ENCODE results near the gene MAPK8IP3.

The MAPK8IP3 gene

DNA sequence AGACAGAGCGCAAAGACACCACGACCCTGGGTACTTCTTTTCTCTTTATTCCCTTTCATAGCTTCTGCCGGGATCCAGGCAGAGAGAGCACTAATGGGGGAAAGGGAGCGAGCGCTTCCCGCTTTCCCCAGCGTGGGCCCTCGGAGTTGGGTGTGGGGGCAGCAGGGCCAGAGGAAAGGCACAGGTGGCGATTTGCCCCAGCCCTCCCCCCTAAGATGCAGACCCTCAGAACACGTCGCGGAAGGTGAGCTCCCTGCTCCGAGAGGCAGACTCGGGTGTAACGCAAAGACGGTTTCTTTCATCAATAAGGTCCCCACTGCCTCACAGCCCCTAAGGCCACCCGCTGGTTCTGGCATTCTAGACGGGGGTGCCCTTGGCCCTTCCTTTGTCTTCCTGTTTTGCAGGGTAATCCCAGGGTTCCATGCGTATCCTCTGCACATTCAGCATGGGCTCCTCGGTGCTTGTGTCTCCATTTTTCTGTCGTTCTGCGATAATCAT is 65.9 kb downstream of the MAPK8IP3 start:
- no peak for TF ChIP-seq ZNF274 (IDR thresholded peaks at IDR 0.05; ENCODE audit: low read depth, low read length)

DNA sequence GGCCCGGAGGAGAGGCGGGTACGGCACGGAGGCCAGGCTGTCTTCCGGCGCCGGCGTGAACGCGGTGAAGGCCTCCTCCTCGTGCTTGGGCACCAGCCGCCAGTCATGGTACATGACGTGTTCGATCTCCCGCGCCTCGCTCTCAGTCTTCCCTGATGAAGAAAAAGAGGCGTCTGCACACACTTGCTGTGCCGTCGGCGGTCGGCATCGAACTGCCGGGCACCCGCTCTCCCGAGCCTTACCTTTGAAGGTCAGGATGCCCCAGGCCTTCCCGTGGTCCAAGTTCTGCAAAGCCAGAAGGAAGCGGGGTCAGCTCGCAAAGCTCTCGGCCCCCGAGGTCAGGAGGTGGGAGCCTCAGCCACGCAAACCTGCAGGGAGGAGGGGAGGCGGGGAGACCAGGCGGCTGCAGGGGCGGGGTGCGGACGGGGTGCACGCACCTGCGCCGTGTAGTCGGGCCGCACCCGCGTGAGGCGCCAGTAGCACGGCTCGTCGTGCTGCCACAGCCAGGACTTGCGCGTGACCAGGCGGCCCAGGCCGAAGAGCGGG is 66.4 kb downstream of the MAPK8IP3 start, which contains the start of gene EME2:
TSS of gene EME2 (plus strand) at position 449 of the 546 bp plus-strand sequence. CDS start 418 bp downstream, outside the sequence.
- H3K4me3 ChIP-seq (ENCODE audit: low read length) = peak within 1 kb of the TSS; percentile 81
- no peak for TF ChIP-seq ZNF274 (IDR thresholded peaks at IDR 0.05; ENCODE audit: low read depth, low read length)

More for the DNA sequence above, 65.9 kb downstream of the MAPK8IP3 start:
- H3K4me3 ChIP-seq (ENCODE audit: low read length) = peak overlapping the region; percentile 81

DNA sequence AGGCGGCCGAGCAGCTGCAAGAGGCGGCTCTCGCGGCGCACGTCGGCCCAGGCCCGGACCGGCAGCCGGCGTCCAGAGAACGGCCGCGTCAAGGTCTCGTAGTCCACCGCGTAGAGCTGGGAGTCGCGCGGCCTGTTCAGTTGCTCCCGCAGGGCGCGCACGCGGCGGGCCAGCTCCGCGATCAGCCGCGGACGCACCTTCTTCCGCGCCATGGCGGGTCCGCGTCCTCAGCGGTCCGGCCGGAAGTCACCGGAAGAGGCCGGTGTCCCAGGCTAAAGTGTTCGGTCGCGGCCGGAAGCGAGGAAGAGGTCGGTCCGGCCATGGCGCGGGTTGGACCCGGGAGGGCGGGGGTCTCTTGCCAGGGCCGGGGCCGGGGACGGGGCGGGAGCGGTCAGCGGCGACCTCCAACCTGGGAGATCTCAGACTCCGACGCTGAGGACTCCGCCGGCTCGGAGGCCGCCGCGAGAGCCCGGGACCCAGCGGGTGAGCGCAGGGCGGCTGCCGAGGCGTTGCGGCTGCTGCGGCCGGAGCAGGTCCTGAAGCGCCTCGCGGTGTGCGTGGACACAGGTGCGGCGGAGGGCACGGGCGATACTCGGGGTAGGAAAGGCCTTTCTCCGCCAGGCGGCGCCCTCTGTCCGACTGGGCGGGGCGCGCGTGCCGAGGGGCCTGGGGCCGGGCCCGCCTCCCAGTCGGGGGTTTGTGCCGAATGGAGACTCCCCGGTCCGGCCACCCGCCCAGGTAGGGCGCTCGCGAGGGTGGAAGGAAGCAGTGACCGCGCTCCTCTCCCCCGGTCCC is 67.1 kb downstream of the MAPK8IP3 start, which contains the start of gene MRPS34:
TSS of gene MRPS34 (minus strand) at position 227 of the 795 bp plus-strand sequence. CDS start at position 212, 15 bp downstream.
- TF ChIP-seq ZNF274 (IDR thresholded peaks at IDR 0.05; ENCODE audit: low read depth, low read length) = no peak
- peak within 1 kb of the TSS; percentile 81 for H3K4me3 ChIP-seq (ENCODE audit: low read length)

DNA sequence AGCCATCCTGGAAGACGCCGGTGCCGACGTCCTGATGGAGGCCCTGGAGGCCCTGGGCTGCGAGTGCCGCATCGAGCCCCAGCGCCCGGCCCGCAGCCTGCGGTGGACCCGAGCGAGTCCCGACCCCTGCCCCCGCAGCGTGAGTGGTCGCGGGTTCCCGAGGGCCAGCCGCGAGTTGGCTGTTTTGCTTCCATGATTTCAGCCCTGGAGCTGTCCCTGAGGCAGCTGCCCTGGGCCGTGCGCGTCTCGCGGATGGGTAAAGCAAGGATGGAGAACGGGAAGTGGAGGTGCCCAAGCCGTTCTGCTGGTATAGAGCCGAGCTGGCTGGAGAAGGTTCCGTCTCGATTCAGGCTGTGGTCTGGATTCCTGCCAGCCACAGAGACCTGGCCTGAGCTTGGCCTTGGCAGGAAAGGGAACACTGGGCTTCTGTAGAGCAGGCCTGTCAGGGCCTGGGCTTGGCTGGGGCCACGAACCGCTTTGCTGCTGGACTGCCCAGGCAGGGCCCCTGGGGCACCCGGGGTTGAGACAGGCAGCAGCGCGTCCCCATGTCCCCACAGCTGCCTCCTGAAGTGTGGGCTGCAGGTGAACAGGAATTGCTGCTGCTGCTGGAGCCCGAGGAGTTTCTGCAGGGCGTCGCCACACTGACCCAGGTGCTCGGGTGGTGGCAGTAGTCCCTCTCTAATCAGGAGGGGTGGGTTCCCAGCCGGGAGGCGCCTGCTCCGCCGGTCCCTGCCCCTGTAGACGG is 67.9 kb downstream of the MAPK8IP3 start:
- TF ChIP-seq ZNF274 (IDR thresholded peaks at IDR 0.05; ENCODE audit: low read depth, low read length) = no peak
- H3K4me3 ChIP-seq (ENCODE audit: low read length) = peak overlapping the region; percentile 81; the same call in 1 of the 2 replicates

DNA sequence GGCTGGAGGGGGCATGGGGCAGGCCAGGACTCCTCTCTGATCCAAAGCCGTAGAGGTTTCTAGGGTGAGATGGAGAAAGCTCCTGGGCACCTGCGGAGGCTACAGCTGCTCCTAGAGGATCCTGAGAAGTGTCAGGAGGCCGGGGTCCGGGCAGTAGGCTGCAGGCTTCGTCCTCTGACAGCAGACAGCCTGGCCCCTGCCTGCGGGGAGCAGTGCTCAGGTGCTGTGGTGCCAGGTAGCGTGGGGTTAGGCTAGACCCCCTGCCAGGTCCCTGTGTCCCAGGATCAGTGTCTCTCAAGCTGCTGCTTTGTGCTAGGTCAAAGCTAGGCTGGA is 68.4 kb downstream of the MAPK8IP3 start:
- no peak for TF ChIP-seq ZNF274 (IDR thresholded peaks at IDR 0.05; ENCODE audit: low read depth, low read length)
- peak overlapping the region; percentile 81; the same call in 1 of the 2 replicates for H3K4me3 ChIP-seq (ENCODE audit: low read length)

DNA sequence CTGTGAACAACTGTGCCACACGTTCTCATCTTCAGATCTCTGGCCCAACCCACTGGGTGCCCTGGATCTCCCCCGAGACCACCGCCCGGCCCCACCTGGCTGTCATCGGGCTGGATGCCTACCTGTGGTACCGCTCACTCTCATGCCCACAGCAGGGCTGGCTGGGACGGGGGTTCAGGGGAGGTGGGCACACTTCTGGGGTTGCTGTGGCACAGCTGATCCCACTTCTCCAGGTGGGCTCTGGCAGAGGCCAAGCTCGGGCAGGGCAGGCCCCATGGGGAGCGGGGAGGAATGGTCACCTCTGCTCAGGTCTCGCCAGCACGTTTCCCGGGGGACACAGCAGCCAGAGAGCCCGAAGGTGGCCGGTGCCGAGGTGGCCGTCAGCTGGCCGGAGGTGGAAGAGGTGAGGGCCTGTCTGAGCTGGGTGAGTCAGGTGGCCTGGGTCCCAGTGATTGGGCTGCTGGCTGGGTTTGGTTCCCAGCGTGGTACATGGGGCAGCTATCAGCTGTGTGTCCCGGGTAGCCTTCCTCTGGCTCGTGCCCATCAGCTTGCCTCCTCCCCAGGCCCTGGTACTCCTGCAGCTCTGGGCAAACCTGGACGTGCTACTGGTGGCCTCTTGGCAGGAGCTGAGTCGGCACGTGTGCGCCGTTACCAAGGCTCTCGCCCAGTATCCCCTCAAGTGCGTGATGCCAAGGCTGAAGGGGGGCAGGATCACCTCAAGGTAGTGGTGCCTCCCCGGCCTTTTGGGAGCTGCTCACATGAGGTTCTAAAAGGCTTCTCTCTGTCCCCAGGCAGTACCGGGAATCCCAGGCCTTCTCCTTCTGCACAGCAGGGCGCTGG is 69.2 kb downstream of the MAPK8IP3 start:
- no peak overlapping the region for H3K4me3 ChIP-seq (ENCODE audit: low read length)
- no peak for TF ChIP-seq ZNF274 (IDR thresholded peaks at IDR 0.05; ENCODE audit: low read depth, low read length)

DNA sequence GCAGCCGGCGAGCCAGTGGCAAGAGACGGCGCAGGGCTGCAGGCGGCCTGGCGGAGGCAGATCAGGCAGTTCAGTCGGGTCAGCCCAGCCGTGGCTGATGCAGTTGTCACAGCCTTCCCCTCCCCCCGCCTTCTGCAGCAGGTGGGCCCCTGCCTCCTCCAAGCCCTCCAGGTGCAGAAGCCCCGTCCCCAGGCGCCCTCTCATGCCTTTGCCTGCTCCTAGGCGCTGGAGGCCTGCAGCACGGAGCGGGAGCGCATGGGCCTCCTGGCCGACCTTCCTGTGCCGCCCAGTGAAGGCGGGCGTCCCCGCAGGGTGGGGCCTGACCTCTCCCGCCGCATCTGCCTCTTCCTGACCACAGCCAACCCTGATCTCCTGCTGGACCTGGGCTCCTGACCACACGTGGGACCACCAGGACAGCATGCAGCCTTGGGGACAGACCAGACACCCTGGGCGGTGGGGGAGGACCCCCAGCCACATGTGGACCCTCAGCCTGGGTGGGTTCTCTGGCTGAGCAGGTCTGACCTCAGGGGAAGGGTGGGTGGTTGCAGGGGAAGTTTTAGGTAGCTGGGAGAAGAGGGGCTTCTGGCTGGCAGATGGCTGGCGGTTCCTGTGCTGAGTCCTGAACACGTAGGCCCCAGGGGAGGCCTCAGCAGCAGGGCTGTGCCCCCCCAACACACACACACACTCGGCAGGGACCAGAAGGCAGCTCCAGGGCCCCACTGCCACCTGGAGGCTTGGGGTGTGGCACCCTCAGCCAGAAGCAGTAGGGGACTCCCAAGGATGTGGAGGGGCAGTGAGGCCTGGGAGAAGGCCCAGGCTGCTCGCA is 70.1 kb downstream of the MAPK8IP3 start:
- H3K4me3 ChIP-seq (ENCODE audit: low read length) = no peak overlapping the region
- no peak for TF ChIP-seq ZNF274 (IDR thresholded peaks at IDR 0.05; ENCODE audit: low read depth, low read length)

DNA sequence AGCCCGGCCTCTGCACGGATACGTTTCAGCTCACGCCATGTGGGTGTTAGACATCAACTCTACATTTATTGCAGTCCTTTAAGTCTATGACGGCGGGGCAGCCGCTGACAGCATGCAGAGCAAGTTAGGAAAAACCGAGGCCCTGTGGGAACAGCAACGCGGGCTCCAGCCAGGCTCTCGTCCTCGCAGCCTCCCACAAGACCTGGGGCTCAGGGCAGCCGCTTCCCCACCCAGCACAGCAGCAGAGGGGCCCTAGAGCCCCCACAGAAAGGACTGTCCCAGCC is 70.6 kb downstream of the MAPK8IP3 start:
- no peak for TF ChIP-seq ZNF274 (IDR thresholded peaks at IDR 0.05; ENCODE audit: low read depth, low read length)
- H3K4me3 ChIP-seq (ENCODE audit: low read length) = no peak overlapping the region

DNA sequence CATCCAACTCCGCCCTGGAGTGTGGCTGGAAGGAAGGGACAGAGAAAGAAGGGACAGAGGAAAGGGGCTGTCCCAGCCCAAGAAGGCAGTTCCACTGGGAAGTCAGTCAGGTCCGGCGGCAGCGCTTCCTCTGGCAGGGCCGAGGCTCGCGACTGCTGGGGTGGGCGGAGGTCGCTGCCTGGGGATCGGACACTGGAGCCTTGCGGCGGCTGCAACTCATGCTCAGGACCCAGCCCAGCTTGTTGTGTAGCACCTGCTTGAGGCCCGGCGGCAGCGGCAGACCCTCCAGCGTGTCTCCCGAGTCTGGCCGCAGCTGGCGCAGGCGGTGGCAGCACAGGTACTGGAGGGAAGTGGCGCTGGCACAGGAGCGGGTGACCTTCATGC is 71.0 kb downstream of the MAPK8IP3 start:
- no peak overlapping the region for H3K4me3 ChIP-seq (ENCODE audit: low read length)
- no peak for TF ChIP-seq ZNF274 (IDR thresholded peaks at IDR 0.05; ENCODE audit: low read depth, low read length)

DNA sequence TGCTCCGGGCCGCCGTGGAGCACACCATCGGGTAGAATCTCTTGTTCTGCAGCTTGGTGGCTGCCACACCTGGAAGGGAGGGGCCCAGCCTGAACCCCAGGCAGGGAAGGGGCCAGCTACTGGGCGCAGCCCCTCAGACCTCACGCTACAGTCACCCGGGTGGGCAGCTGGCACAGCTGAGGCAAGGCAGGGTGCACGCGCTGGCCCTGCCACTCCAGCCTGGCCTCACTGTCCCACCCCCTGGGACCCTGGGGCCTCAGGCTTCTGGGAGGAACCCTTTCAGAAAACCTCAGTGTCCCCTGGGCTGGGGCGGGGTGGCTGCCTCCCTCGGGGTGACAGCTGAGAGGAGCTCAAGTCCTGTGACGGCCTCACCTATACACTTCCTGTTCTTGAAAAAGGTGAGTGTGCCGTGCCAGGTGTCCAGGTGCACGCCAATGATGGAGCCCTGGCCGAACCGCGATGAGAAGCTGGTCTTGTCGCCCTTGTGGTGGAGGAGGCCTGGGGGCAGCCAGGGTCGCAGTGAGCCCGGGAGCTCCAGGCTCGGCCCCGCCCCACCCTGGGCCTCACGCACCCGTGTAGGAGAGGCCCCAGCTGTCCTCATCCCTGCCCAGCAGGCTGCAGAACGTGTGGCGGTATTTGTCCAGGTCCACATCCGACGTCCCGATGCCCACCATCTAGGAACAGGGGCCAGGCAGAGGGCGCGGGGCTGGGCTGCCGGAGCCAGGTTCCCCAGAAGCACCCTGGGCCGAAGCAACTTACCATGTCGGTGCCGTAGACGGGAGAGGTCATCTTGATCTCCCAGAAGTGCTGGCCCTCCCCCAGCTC is 71.6 kb downstream of the MAPK8IP3 start:
- no peak overlapping the region for H3K4me3 ChIP-seq (ENCODE audit: low read length)
- no peak for TF ChIP-seq ZNF274 (IDR thresholded peaks at IDR 0.05; ENCODE audit: low read depth, low read length)

DNA sequence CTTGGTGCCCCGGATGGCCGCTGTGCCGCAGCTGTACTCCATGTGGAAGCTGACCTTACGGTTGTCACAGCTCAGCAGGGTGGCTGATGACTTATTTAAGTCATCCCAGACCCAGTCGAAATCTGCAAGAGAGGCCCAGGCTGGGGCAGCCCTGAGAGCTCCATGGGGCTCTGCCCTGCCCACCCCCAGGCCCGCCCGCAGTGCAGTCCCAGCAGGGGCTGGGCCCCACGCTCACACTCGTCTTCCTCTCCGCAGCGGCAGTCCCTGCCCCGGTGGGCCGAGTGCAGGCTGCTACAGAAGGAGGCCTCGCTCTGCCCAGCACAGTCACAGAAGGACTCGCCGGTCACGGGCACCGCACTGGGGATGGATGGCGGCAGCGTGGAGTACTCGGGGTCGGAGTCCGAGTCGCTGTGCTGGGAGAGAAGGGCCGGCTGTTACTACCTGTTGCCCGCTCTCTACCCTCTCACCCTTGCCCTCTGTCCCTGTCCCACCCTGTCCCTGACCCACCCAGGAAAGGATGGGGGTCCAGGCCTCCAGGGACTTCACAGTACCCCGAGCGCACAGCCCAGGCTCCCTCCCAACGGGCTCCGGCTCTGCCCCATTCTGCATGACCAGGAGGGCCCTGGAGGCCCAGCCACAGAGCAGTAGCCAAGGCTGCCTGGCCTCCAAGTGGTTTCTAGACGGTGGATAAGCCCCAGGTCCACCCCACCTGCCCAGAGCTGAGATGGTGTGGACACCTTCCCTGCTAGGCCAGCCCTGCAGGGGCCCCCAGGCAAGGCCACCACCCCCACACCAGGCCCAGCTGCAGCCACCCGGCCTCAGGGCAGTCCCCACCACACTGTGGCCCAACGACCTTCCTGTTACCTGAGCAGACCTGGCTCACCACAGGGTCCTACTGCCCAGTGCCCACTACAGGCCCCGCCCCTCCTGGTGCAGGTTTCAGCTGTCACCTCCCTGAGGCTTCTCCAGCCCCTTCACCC is 72.5 kb downstream of the MAPK8IP3 start:
- no peak for TF ChIP-seq ZNF274 (IDR thresholded peaks at IDR 0.05; ENCODE audit: low read depth, low read length)
- no peak overlapping the region for H3K4me3 ChIP-seq (ENCODE audit: low read length)
